NCI-H1694 (cell line): ENCODE results near the gene SPATA17.
"Not testable (repeated sequence)": the region's sequence is repeated elsewhere in the genome, so short reads cannot be mapped to it uniquely, and the experiment has no call there.

Experiments
- DNase-seq: peaks from one replicate; lab custom pipeline; 2025; lab: John Stamatoyannopoulos, UW

SPATA17 gene

GRCh38 chr1:217674028-217674729 lies 43.0 kb downstream of the SPATA17 start:
- no peak for DNase-seq

GRCh38 chr1:217681806-217682205 lies 50.7 kb downstream of the SPATA17 start:
- no peak for DNase-seq

DNA sequence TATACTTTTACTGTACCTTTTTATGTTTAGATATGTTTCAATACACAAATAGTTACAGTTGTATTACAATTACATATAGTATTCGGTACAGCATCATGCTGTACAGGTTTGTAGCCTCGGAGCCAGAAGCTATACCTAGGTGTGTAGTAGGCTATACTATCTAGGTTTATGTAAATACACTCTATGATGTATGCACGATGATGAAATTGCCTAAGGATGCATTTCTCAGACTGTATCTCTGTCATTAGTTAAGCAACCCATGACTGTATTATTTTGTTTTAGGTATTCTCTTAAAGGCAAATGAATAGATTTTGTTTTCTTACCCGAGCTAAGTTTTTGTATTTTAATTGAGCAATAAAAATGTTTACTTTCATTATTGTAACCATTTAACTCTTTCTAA lies 56.4 kb downstream of the SPATA17 start:
- no peak for DNase-seq

GRCh38 chr1:217696140-217696539 lies 65.0 kb downstream of the SPATA17 start:
- not testable (repeated sequence) for DNase-seq

DNA sequence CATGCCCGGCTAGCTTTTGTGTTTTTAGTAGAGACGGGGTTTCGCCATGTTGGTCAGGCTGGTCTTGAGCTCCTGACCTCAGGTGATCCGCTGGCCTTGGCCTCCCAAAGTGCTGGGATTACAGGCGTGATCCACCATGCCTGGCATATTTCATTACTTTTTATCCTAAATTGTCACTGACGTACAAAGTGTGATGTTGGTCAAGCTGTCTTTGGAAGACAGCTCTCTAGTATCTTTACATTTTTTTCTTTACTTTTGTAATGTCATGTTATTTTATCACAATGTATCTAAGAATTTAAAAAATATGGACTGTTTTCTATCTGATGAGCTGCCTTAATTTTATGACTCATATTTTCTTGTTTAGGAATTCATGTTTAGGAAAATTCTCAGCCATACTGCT lies 72.2 kb downstream of the SPATA17 start:
- DNase-seq: no peak

DNA sequence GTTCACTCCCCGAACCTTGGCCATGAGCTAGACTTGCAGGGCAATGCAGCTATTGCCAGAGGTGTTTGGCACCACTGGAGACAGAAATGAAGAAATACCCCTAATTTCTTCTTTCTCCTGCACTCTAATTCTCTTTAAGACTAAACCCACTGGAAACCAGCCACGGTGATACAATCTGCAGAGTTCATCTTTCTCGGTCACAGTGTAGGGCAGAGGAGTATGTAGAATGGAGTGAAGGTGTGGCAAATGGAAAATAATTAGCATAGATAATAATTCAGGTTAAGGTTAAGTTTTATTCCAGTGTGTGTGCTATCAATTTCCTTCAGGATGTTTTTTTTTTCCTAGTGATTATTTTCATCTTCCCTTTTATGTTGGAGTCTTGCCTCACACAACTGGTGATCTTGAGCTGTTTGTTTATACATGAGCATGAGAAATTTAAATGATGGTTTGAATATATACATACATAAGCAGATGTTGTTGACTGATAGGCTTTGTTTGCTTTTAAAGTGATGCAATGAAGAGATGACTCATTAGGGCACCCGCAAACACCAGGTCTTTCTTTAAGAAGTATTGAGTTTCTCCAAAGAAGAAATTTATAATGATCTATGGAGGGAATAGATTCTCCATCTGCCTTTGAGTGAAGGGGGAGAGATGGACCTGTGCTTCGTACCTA lies 81.9 kb downstream of the SPATA17 start:
- DNase-seq: no peak

GRCh38 chr1:217715681-217716080 lies 84.5 kb downstream of the SPATA17 start:
- no peak for DNase-seq

GRCh38 chr1:217717959-217718358 lies 86.8 kb downstream of the SPATA17 start:
- DNase-seq: no peak

- DNase-seq: no peak
These were observed 87.7 kb downstream of the SPATA17 start for GRCh38 chr1:217718873-217719272.

GRCh38 chr1:217721692-217722091 lies 90.5 kb downstream of the SPATA17 start:
- no peak for DNase-seq

DNA sequence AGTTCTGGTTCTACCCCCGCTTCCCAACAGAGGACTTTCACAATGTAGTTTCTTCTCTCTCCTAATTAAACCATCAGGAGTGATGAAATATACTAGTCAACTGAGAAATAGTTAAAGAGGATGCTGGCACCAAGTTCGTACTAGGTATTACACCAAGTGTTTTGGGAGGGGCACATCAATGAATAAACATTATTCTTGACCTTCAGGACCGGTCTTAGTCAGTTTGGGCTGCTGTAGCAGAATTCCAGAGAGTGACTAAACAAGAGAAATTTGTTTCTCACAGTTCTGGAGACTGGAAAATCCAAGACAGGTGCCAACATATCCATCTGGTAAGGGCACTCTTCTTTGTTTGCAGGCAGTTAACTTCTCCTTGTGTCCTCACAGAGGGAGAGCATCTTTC lies 103.8 kb downstream of the SPATA17 start:
- no peak for DNase-seq

GRCh38 chr1:217747156-217747769 lies 116.1 kb downstream of the SPATA17 start:
- peak; percentile 35 for DNase-seq

DNA sequence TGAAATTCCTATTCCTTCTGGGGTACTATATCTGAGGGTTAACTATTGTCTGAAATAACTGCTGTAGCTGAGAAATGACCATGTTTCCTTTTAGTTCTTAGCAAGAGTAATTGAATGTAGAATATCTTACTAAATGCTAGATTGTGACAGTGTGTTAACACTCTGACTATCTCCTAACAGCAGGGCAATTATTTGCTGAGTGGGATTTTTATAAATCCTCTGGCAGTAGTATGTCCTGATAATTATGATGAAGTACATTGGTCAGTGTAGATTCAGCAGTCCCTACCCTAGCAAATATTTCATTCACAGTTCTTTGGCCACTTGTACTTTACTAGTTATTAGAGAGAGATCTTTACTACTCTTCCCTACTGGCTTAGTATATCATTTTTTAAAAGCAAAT lies 138.6 kb downstream of the SPATA17 start:
- DNase-seq: no peak

DNA sequence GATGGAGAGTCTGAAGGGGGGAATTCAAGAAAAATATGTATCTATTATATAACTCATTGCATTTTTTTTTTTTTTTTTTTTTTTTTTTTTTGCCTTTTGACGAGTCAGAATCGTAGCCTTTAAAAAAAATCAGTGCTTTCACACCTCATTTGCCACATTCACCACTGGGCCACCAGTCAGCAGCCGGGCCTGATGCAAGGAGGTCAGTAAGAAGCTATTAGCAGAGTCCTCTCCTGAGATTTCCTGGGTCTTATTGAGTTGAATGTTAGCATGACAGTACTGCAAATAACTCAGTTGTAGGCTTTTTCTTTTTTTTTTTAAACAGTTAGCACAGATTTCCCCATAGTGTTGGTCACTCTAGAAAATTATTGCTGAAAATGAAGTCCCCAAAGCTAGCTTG lies 139.8 kb downstream of the SPATA17 start:
- no peak for DNase-seq

GRCh38 chr1:217776693-217777092 lies 145.5 kb downstream of the SPATA17 start:
- DNase-seq: no peak

DNA sequence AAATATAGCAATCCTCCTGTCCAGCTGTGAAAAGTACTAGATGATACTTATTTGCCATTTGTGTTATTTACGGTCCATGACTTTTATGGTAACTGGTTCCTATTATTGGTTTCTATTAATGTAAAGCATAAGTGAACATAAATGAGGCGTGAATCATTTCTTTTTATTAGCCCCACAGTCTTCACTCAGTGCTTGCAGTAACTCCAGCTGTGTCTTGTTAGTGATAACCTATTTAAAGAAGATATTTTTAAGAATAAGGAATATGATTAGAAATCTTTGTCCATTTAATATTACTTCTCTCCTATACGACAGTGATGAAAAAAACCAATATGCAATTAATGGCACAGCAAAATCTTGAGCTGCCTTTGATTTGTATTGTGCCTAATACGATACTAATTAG lies 149.9 kb downstream of the SPATA17 start:
- peak; percentile 3 for DNase-seq

GRCh38 chr1:217791091-217791490 lies 159.9 kb downstream of the SPATA17 start:
- DNase-seq: no peak

DNA sequence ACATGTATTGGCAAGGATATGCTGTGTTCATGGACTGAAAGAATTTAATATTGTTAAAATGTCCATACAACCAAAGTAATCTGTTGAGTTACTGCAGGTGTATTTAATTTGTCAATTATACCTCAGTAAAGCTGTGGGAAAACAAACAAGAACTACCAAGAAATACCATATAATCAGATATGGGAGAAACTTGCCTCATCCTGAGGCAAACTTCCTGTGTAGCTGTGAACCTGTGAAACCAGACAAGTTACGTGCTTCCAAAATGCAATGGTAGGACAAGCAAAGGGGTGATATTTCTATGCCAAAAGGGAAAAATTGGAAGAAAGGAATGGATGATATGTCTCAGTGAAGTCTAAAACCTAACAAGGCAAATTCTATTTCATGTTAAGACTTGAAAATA lies 174.6 kb downstream of the SPATA17 start:
- no peak for DNase-seq

- DNase-seq: no peak
These were observed 181.0 kb downstream of the SPATA17 start for GRCh38 chr1:217812175-217812574.

GRCh38 chr1:217813031-217813430 lies 181.9 kb downstream of the SPATA17 start:
- DNase-seq: no peak

- DNase-seq: no peak
These were observed 206.5 kb downstream of the SPATA17 start for GRCh38 chr1:217837691-217838090.

DNA sequence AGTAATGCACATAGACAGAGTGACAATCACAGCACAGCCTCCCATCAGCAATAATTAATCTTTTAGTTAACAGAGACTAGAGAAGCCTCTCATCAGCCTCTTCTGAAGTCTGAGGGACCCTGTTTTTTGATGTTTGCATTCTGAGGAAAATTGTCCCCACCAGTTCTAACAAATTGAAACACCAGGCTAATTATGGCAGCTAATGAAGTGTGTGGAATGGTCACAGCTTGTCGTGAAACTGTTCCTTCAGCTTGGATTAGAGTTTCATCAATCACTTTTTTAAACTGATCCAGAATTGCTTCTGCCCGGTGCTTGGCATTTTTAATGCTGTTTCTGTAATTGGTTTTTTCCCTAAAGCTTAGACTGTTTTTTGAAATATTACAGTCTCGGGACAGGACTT lies 208.0 kb downstream of the SPATA17 start:
- no peak for DNase-seq

- DNase-seq: no peak
These were observed 215.6 kb downstream of the SPATA17 start for GRCh38 chr1:217846733-217847132.
